HG03064 (cell line): ENCODE results near the gene UGT1A3.
"Not testable (repeated sequence)": the region's sequence is repeated elsewhere in the genome, so short reads cannot be mapped to it uniquely, and the experiment has no call there.

Source experiments
- ATAC-seq: cut with Tn5 transposase; IDR thresholded peaks from one replicate; pipeline ENCODE4 v1.9.1; 2021; ENCODE audit warnings: low read depth; ENCODE audit not compliant: unreplicated experiment

UGT1A3 gene

DNA sequence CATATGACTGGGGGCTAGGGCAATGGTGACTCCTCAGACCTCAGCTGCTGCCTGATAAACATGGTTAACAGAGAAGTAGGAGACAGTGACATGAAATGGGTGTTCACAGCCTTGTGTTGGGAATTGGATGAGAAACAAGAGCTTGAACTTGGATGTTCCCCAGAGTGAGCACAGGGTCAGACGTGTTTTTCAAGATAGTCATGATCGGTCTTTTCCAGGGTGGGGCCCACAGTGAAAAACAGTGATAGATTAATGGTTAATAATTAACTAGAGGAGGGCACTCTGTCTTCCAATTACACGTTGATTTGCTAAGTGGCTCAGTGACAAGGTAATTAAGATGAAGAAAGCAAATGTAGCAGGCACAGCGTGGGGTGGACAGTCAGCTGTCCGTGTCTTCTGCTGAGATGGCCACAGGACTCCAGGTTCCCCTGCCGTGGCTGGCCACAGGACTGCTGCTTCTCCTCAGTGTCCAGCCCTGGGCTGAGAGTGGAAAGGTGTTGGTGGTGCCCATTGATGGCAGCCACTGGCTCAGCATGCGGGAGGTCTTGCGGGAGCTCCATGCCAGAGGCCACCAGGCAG lies at the start of gene UGT1A3:
Gene UGT1A3, plus strand, starts transcription at position 320 of the 579 bp plus-strand sequence. Its CDS starts 85 bp downstream, at position 405.
- ATAC-seq = no peak

GRCh38 chr2:233679196-233679595 lies 49.6 kb upstream of the UGT1A3 start:
- no peak for ATAC-seq

- ATAC-seq = no peak
These were observed 48.3 kb upstream of the UGT1A3 start for GRCh38 chr2:233680361-233681045.

DNA sequence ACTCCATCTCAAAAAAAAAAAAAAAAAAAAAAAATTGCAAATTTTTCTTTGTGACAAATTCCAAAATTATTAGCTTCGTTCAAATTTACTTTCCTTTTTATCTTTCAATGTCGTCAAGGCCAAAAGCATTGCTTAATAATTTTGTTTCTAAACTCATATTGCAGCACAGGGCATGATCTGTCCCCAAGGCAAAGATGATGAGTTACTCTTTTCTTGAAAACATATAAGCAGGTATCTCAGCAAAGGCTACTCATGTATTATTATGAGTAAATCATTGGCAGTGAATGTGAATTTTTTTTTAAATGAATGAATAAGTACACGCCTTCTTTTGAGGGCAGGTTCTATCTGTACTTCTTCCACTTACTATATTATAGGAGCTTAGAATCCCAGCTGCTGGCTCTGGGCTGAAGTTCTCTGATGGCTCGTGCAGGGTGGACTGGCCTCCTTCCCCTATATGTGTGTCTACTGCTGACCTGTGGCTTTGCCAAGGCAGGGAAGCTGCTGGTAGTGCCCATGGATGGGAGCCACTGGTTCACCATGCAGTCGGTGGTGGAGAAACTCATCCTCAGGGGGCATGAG lies 47.2 kb upstream of the UGT1A3 start, which contains the start of gene UGT1A7:
Gene UGT1A7, plus strand, starts transcription at position 381 of the 579 bp plus-strand sequence. Its CDS starts 37 bp downstream, at position 418.
- no peak for ATAC-seq

GRCh38 chr2:233684640-233685039 lies 44.2 kb upstream of the UGT1A3 start:
- ATAC-seq = no peak

DNA sequence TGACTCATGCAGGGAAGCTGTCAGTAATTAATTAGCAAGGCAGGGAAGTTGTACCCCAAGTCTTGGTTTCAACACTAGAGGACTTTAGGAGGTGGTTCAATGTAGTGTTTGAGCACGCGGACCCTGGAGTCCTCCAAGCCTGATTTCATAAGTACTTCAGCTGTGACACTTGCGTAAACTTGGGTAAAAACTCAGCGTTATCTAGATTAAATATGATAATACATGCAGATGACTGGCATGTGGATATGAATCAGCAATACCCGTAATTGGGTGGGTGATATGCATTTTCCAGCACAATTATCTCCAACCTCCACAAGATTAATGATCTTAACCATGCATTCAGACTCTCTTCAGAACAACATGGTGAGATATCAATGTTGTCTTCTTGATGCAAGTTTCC lies 41.9 kb upstream of the UGT1A3 start:
- no peak for ATAC-seq

- no peak for ATAC-seq
These were observed 40.5 kb upstream of the UGT1A3 start for GRCh38 chr2:233688341-233688740.

- no peak for ATAC-seq
These were observed 39.8 kb upstream of the UGT1A3 start for GRCh38 chr2:233689031-233689430.

DNA sequence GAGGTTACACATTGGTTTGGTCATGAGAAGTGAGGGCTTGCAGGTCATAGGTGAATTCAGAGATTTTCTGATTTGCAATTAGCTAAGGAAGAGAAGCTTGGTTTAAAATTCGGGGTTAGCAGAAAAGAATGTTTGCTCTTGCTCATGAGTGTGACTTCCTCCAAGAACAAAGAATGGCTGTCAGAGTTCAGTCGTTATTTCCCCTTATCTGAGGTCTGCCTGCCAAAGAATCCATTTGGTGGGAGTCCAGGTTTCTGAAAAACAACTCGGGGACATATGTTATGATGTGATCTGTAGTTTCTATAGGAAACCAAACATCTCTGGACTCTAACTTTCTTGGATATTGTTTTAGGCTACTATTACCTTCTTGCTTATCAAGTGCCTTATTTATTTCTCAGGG lies 39.3 kb upstream of the UGT1A3 start:
- no peak for ATAC-seq

DNA sequence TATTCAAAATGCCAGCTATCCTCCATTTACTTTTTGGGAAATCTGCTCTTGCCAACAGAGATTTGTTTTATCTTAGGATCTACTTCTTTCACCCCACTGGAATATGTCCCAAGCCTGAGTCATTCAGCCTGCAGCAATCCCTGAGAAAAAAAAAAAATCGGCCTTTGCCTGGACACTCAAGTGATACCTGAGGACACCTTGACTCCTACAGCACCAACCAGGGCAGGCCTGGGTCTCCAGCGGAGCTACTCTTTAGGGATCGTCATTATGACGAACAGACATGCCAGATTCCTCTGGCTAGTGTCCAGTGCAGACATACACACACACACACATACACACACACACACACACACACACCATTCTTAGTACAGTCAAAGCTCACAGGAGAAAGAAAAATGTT lies 38.4 kb upstream of the UGT1A3 start:
- no peak for ATAC-seq

- ATAC-seq = no peak
These were observed 37.1 kb upstream of the UGT1A3 start for GRCh38 chr2:233691443-233692433.

- no peak for ATAC-seq
These were observed 36.2 kb upstream of the UGT1A3 start, which contains the start of gene UGT1A6 for GRCh38 chr2:233692648-233693047. Gene UGT1A6, plus strand, starts transcription at chr2:233692890. Its CDS starts 115 bp downstream, at chr2:233693005.

- no peak for ATAC-seq
These were observed 34.9 kb upstream of the UGT1A3 start for GRCh38 chr2:233693963-233694362.

DNA sequence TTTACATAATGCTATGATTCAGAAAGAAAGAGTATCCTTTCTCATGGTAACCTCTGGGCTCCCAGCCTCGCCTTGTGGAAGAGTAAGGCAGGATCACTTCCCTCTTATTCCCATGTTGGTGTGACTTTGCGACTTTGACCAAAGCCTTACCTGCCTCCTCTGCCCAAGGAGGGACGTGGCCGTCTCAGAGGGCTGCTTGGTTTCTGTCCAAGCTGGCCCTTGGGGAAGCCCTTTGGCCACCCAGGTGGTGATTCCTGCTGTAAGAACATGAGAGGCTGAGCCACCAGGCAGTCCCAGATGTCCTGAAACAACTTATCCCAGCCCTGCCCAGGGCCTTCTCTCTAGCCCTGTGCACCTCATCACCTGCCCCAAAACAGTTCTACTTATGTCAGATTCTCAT lies 30.1 kb upstream of the UGT1A3 start:
- no peak for ATAC-seq

GRCh38 chr2:233699424-233700027 lies 29.3 kb upstream of the UGT1A3 start:
- ATAC-seq = no peak

DNA sequence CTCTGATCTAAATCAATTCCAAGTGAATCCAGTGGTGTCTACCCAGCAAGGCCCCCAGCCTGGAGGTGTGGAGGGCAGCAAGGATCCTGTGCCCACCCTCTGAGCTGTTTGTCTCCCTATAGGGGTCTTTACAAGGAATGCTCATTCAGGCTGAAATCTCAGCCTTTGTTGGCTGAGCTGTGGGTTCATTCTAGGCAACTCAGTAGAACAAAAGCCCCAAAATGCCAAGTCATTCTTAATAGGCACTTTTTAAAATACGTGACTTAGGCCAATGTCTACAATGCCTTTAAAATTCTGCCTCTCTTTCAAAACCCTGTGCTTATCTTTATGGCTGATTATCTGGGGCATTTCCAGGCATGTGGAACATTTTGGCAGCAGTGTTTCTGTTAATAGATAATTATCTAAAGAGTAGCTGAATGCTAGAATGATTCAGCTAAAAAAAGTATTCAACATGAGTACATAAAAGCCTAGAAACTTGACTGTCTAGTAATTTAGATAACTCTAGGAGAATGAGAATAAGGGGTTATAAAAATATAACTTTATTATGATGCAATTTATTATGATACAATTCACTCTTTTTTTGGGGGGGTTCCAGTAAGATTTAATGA lies 28.7 kb upstream of the UGT1A3 start:
- no peak for ATAC-seq

- ATAC-seq = not testable (repeated sequence)
These were observed 28.0 kb upstream of the UGT1A3 start for GRCh38 chr2:233700842-233701241.

DNA sequence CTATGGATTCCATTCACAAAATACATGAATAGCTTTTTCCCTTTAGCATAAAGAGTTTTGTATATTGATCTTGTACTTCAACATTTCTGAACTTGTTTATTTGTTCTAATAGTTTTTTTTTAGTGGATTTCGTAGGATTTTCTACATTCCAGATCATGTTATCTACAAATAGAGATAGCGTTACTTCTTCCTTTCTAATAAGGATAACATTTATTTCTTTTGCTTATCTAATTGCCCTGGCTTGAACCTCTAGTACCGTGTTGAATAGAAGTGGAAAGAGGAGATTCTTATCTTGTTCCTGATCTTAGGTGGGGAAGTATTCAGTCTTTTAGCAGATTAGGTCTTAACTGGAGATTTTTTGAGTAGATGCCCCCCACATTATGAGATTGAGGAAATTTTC lies 26.6 kb upstream of the UGT1A3 start:
- ATAC-seq = no peak

- ATAC-seq = no peak
These were observed 22.8 kb upstream of the UGT1A3 start for GRCh38 chr2:233705911-233706506.
